Subcutaneous abdominal adipose tissue (tissue), 5 donors: ENCODE results near the gene FDXACB1.

ENCODE experiments used
- H3K27ac ChIP-seq: one replicate; pipeline ENCODE4 v1.7.0; 2013; ENCODE audit warnings: low read depth, mild to moderate bottlenecking, inconsistent platforms, low read length, moderate library complexity
- H3K27me3 ChIP-seq, 5 donors: one replicate each; pipeline ENCODE4 v1.7.0; 2013; ENCODE audit warnings: low read length in 5 of 5, inconsistent platforms in 1 of 5; ENCODE audit not compliant: control insufficient read depth in 5 of 5, insufficient read depth in 4 of 5
- H3K36me3 ChIP-seq, 5 donors: one replicate each; pipeline ENCODE4 v1.7.0; 2013; ENCODE audit warnings: low read length in 5 of 5; ENCODE audit not compliant: control insufficient read depth in 5 of 5, insufficient read depth in 5 of 5
- H3K4me1 ChIP-seq, 5 donors: one replicate each; pipeline ENCODE4 v1.7.0; 2013; ENCODE audit warnings: low read length in 5 of 5, mild to moderate bottlenecking in 3 of 5, moderate library complexity in 1 of 5; ENCODE audit not compliant: control insufficient read depth in 5 of 5, insufficient read depth in 5 of 5
- H3K4me3 ChIP-seq, 5 donors: one replicate each; pipeline ENCODE4 v1.7.0; 2013; ENCODE audit warnings: low read length in 5 of 5, low read depth in 1 of 5
- H3K9ac ChIP-seq, 5 donors: one replicate each; pipeline ENCODE4 v1.7.0; 2013; ENCODE audit warnings: low read length in 5 of 5, mild to moderate bottlenecking in 4 of 5, moderate library complexity in 3 of 5
- H3K9me3 ChIP-seq, 5 donors: one replicate each; pipeline ENCODE4 v1.7.0; 2013; ENCODE audit warnings: low read length in 5 of 5; ENCODE audit not compliant: control insufficient read depth in 5 of 5
- donor health status: healthy.
- donor health status: healthy.
- donor health status: healthy.
- donor health status: healthy.
- donor health status: healthy.

Gene FDXACB1

DNA sequence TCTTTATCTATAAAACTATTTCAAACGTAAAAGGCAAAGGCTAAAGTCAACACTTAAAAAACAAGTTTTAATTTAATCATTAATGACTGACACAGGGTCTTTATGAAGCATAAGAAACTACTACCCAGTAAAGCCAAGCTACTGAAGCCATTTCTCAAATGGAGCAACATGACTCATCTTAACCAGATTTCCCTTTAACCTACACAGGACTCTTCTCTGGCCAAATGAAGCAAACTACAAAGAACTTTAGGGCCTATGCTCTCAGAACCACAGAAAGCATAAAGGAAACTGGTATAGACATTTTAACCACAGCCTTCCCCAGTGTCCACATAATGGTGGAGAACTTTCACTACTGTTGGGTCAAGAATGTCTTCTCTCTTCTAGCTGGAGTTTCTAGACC is 42.2 kb downstream of the FDXACB1 start:
- Histone ChIP-seq H3K9ac (peak overlapping the region; percentile 38 to 97 (median 52)), H3K36me3 (peaks cover 6 to 23% (median 9%) of the 10 kb centered on the region in 5 donors), H3K27ac (peak overlapping the region; percentile 98), H3K4me3 (no peak overlapping the region), H3K27me3 (no peaks in the 10 kb centered on the region), H3K9me3 (no peaks in the 10 kb centered on the region), H3K4me1 (peaks cover 0 to 78% (median 43%) of the 10 kb centered on the region in 5 donors)

DNA sequence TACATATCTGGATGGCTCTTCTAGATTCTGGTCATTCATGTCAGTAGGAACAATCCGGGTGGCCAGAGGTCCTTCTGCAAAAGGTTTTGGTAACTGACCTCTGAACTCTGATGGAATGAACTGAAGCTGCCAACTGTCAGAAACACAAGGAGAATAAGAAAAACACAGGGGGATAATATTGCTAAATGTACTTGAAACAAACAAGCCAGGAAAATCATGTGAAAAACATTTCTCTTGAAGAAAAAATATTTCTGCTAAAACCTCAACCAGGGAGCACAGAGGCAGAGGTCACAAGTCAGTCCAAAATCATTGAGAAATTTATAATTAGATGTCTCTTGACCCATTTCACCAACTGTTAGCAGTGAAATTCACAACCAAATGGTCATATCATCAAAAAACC is 42.8 kb downstream of the FDXACB1 start:
- H3K9me3 ChIP-seq, result no peaks in the 10 kb centered on the region
- peak overlapping the region in 4 of 5 donors; percentile 30 to 97 (median 45) for H3K9ac ChIP-seq
- peaks cover 8 to 25% (median 12%) of the 10 kb centered on the region in 5 donors for H3K36me3 ChIP-seq
- no peaks in the 10 kb centered on the region for H3K27me3 ChIP-seq
- H3K4me1 ChIP-seq, result peaks cover 0 to 76% (median 47%) of the 10 kb centered on the region in 5 donors
- no peak overlapping the region for H3K4me3 ChIP-seq
- peak overlapping the region; percentile 98 for H3K27ac ChIP-seq

DNA sequence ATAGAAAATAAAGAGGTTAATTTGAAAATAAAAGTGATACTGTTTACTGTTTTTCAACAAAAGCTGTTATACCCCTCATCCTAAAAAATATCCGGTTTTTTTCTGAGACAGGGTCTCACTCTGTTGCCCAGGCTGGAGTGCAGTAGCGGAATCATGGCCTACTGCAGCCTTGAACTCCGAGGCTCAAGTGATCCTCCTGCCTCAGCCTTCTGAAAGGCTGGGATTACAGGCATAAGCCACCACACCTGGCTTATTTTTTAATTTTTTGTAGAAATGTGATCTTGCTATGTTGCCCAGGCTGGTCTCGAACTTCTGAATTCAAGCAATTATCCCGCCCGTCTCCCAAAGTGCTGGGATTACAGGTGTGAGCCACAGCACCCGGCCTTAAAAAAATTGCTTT is 43.3 kb downstream of the FDXACB1 start:
- H3K27ac ChIP-seq, result peak overlapping the region; percentile 98
- peak overlapping the region in 3 of 5 donors; percentile 29 to 78 (median 56) for H3K9ac ChIP-seq
- no peaks in the 10 kb centered on the region for H3K9me3 ChIP-seq
- no peaks in the 10 kb centered on the region for H3K27me3 ChIP-seq
- no peak overlapping the region for H3K4me3 ChIP-seq
- H3K36me3 ChIP-seq, result peaks cover 9 to 30% (median 12%) of the 10 kb centered on the region in 5 donors
- H3K4me1 ChIP-seq, result peaks cover 0 to 71% (median 47%) of the 10 kb centered on the region in 5 donors

DNA sequence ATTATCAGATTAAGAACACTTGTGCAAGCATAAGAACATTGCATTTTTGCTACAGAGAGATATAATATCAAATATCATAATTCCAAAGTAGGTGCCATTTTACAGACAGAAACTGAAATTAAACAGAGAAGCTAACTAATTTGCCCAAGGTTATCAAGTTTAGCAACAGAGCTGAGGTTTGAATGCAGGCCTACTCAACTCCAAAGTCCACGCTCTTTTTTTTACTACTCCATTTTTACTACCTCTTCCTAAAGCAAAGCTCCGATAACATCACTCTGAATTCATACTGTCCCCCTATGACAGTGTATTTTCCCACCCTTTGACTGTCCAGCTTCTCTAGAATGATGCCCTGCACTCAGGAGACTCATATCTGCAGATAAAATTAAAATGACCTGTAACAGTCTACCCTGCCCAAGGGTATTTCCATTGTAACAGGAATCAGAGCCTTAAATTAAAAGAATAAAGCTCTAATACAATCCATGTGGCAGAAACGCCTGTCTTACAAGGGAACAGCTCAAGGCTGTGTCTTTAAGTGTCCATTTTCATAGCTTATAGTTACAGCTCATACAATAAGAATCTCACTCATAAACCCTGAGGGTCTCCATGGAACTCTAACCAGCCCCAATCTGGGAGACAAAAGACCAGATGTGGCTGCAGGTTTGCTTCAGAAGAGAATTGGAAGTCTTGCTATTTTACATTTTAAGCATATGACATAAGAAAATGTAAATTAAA is 44.4 kb downstream of the FDXACB1 start:
- H3K9ac ChIP-seq, result peak overlapping the region in 2 of 5 donors; percentile 56 to 78
- H3K36me3 ChIP-seq, result peaks cover 9 to 33% (median 14%) of the 10 kb centered on the region in 5 donors
- H3K4me3 ChIP-seq, result peak overlapping the region in 1 of 5 donors; percentile 12
- no peaks in the 10 kb centered on the region for H3K27me3 ChIP-seq
- peak overlapping the region; percentile 98 for H3K27ac ChIP-seq
- peaks cover 0 to 62% (median 44%) of the 10 kb centered on the region in 5 donors for H3K4me1 ChIP-seq
- H3K9me3 ChIP-seq, result no peaks in the 10 kb centered on the region

DNA sequence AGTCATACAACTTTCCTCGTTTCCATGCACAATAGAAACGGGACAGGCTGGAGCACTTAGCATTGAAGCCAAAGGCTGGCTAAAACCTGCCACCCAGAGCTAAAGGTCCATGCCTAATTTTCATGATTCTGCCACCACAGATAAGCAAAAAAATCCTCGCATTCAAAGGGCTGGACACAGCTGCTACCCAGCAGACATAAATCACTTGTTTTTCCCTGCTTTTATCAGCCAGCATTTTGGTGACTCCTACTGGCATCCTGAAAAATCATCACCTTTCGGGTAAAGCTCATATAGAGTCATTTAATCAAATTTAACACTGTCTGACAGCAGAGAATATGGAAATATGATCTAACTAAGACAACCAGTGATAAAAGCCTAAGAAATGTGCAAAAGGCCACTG is 45.4 kb downstream of the FDXACB1 start:
- peaks cover 0 to 61% (median 44%) of the 10 kb centered on the region in 5 donors for H3K4me1 ChIP-seq
- no peaks in the 10 kb centered on the region for H3K27me3 ChIP-seq
- peak overlapping the region; percentile 98 for H3K27ac ChIP-seq
- H3K36me3 ChIP-seq, result peaks cover 9 to 35% (median 16%) of the 10 kb centered on the region in 5 donors
- peak overlapping the region in 2 of 5 donors; percentile 36 to 78 for H3K9ac ChIP-seq
- H3K9me3 ChIP-seq, result no peaks in the 10 kb centered on the region
- H3K4me3 ChIP-seq, result no peak overlapping the region

DNA sequence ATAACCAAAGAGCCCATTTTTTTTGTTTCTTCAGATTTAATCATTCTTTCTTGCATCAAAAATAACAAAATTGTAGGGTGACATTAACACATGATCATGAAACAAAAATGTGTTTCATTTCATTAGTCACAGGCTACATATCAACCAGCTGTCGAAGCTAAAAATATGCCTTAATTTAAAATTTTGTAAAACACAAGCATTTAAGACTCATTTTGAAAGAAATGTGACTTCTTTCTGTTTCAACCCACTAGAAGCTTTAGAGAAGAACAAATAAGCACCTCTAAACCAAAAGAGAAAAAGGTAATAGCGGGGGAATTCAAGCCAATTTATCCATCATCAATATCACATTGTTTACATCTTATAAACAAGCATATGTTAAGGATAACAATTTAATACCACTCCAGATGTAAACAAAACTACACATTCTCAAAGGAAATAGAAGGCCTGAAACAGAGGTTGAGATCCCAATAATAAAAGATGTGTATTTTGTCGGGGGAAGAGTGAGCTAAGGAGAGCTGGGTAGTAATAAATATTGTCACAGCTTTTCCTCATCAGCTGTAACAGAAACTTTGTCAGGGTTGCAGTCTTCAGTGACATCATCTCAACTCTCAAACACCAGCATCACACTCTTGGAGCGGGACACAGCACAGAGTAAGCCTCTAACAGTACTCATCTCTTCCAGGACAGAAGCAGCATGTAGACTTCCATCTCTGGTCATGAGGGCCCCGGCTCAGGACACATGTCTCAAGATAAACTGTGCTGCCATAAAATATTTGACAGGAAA is 49.6 kb downstream of the FDXACB1 start:
- H3K27me3 ChIP-seq, result no peaks in the 10 kb centered on the region
- peaks cover 5 to 12% (median 9%) of the 10 kb centered on the region in 5 donors for H3K36me3 ChIP-seq
- no peak overlapping the region for H3K9ac ChIP-seq
- peak overlapping the region; percentile 24 for H3K27ac ChIP-seq
- no peaks in the 10 kb centered on the region for H3K9me3 ChIP-seq
- peaks cover 0 to 37% (median 23%) of the 10 kb centered on the region in 5 donors for H3K4me1 ChIP-seq
- no peak overlapping the region for H3K4me3 ChIP-seq

DNA sequence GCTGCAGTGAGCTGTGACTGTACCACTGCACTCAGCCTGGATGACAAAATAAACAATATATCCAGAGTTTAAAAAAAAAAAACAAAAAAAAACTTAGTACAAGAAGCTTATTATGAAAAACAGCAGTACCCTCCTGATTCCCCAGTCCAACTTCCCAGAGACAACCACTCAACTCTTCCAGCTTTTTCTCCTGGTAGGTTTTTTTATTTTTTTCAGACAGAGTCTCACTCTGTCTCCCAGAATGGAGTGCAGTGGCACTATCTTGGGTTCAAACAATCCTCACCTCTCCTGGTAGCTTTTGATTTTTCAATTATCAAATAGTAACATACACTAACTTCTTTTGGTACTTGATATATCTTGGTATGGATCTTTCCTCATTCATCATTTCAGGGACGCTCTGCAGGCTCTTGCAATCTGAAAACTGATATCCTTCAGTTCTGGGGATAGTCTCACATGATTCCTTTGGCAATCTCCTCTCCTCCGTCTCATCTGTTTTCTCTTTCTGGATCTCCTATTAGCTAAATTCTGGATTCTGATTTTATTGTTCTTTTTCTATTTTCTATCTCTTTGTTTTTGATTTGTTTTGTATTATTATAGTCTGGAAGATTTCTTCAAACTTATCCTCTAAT is 52.5 kb downstream of the FDXACB1 start:
- peaks cover 0 to 17% (median 5%) of the 10 kb centered on the region in 5 donors for H3K4me1 ChIP-seq
- no peaks in the 10 kb centered on the region for H3K9me3 ChIP-seq
- H3K36me3 ChIP-seq, result peaks cover 0 to 11% (median 9%) of the 10 kb centered on the region in 5 donors
- H3K4me3 ChIP-seq, result no peak overlapping the region
- no peak overlapping the region for H3K9ac ChIP-seq
- peak overlapping the region; percentile 43 for H3K27ac ChIP-seq
- H3K27me3 ChIP-seq, result no peaks in the 10 kb centered on the region
